ENCODE measurements around the gene CLIP1. TPM values are rescaled to one million over a fixed set of nuclear protein-coding genes. Genes with fewer than 3 reads are reported as not detected.

The CLIP1 gene
- total RNA-seq, 4 donors from 2014 or later, result 86.7 to 103 (median 103) TPM

DNA sequence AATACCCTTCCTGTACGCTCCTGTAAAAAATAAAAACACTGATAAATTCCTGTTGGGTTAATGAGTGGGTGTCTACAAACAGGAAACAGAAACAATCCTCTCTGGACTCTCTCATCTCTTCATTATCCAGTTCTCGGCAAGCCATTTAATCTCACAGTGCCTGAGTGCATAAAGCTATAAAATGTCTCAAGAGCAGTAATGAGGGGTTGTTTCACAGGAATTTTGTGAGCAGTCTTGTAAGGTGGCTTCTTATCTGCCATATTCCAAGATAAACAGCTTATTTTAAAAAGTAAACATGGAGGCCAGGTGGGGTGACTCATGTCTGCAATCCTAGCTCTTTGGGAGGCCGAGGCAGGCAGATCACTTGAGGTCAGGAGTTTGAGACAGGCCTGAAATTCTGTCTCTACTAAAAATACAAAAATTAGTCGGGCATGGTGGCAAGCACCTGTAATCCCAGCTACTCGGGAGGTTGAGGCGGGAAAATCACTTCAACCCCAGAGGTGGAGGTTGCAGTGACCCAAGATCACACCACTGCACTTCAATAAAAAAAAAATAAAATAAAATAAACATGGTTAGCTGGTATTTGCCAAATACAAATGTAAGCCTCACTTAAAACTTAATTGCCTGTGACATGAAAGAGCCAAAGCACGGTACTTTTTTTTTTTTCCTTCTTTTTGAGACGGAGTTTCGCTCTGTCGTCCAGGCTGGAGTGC, 54.0 kb downstream of the CLIP1 start:
- TF ChIP-seq, protein P1, sequence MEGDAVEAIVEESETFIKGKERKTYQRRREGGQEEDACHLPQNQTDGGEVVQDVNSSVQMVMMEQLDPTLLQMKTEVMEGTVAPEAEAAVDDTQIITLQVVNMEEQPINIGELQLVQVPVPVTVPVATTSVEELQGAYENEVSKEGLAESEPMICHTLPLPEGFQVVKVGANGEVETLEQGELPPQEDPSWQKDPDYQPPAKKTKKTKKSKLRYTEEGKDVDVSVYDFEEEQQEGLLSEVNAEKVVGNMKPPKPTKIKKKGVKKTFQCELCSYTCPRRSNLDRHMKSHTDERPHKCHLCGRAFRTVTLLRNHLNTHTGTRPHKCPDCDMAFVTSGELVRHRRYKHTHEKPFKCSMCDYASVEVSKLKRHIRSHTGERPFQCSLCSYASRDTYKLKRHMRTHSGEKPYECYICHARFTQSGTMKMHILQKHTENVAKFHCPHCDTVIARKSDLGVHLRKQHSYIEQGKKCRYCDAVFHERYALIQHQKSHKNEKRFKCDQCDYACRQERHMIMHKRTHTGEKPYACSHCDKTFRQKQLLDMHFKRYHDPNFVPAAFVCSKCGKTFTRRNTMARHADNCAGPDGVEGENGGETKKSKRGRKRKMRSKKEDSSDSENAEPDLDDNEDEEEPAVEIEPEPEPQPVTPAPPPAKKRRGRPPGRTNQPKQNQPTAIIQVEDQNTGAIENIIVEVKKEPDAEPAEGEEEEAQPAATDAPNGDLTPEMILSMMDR (IDR thresholded peaks at IDR 0.05; ENCODE audit: low read depth), result no peak

DNA sequence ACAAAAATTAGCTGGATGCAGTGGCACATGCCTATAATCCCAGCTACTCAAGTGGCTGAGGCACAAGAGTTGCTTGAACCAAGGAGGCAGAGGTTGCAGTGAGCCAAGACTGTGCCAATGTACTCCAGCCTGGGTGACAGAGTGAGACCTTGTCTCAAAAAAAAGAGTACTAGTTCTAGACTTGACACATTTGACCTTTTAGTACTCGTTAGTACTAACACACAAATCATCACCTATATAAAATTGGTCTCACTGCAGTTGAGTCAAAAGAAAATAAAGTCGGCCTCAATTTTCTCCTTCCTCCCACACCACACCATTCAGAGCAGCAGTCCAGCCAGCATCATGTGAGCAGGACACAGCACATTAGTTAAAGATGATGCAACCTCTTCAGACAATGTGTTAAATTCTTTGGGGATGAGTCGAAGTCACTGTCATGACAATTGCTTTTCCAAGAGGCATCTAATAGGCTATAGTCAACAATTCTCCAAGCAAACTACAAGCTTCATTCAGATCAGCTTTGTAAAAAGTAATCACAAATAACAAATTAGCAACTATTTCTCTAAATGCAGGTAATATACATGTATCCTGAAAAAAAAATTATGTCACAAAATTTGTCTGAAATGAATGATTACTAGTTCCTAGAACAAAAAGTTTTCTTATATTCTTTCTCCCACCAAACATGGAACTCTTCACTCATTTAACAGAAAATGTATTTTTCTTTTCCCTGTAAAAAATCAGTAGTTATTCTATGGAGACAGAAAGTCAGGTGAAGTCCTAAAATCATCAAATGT, 55.6 kb downstream of the CLIP1 start:
- TF ChIP-seq, protein P1 (IDR thresholded peaks at IDR 0.05; ENCODE audit: low read depth), result no peak

DNA sequence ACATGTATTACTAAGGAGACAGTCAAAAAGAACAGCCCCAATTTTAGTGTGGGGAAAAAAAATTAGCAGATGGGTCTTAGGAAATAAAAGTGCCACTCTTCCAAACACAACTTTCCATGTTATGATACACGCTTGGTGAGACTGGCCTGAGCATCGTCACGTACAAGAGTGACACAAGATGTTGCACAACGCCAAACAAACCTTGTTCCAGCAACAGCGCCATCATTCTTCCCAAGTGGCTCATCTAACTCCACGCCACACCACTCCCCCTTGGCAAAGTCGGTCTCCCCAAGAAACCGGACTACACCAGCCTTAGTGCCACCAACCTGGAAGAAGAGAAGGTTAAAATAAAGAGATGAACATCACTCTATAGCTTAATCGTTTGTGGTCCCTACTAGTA, 58.7 kb downstream of the CLIP1 start:
- TF ChIP-seq, protein P1 (IDR thresholded peaks at IDR 0.05; ENCODE audit: low read depth), result no peak

DNA sequence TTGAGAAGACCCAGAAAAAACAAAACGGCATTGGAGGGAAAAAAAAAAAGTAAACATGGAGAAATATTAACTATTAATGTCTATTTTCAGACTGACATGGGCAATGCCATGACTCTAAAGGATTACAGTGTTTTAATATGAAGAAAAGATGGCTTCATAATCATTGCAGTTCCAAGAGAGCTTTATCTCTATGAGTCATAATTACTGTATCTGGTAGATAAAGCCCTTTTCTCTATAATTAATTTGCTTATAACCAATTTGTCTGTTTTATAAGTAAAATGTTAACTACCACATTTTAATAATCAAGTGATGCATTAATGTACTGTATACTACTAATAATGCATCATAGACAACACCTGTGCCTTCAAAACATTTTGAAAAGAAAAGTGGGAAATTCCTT, 59.7 kb downstream of the CLIP1 start:
- TF ChIP-seq, protein P1 (IDR thresholded peaks at IDR 0.05; ENCODE audit: low read depth), result no peak

DNA sequence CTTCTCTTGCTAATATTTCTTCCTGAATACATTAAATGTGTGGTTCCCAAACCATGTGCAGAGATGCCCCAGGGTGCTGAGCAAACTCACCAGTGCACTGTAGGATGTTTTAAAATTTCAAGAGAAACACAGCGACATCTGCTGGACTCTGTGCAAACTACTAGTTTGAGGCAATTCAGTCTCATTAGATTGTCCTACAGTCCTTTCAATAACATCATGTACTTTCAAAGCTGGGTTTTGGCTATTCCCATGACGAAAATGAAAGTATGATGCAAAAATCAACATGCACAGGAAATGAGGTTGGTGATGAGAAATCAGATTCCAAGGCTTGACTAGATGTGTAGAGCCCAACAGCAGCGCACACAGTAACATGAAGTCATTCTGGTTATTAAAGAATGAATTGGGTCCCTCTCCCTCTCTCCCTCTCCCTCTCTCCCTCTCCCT, 66.3 kb downstream of the CLIP1 start:
- TF ChIP-seq, protein P1 (IDR thresholded peaks at IDR 0.05; ENCODE audit: low read depth), result no peak

DNA sequence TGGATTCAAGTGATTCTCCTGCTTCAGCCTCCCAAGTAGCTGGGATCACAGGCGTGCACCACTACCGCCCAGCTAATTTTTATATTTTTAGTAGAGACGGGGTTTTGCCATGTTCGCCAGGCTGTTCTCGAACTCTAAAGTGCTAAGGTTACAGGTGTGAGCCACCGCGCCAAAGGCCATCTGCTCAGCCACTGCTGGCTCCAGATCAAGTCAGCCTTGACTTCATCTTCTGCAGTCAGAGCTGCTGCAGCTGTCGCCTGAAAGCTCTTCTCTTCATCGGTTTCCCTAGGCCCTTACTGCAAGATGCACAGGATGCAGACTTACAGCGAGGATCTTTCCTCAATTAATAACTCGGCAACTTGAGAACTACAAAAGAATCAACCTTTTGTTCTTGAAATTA, 66.8 kb downstream of the CLIP1 start:
- TF ChIP-seq, protein P1 (IDR thresholded peaks at IDR 0.05; ENCODE audit: low read depth), result no peak

DNA sequence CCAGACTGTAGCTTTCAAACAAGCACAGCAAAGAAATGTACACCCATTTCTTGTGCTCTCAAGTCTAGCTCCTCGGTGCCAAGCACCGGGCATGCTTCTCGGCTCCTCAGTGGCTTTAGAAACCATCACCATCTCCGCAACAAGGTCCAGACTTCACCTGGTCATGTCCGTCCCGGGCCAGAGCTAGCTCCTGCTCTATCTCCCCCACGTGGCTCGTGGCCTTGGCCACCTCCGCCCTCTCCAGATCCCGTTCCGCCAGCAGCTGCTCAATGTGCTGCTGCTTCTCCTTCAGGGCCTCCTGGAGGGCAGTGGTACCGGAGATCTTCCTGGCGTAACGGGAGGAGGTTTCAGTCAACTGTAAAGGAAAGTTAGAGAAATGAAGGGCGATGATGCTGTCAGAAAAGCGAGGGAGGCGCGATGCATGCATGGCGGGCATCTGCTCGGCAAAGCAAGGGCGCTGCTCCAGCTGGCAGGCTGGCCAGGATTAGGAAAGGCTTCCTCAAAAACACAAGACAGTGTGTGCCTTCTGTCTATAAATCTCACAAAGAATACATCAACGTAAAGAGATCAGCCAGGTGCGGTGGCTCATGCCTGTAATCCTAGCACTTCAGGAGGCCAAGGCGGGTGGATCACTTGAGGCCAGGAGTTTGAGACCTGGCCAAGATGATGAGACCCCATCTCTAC, 67.4 kb downstream of the CLIP1 start:
- TF ChIP-seq, protein P1 (IDR thresholded peaks at IDR 0.05; ENCODE audit: low read depth), result no peak

All from subcutaneous adipose tissue (tissue), 4 donors.